Kidney epithelial cell (primary cell): ENCODE results near the gene TBC1D8B. TPM values are rescaled to one million over a fixed set of nuclear protein-coding genes. Genes with fewer than 3 reads are reported as not detected.

Source experiments
- DNase-seq: peaks from one replicate; pipeline ENCODE4 v3.0.0-alpha.2; 2010; ENCODE audit warnings: low read depth
- H3K27me3 ChIP-seq: 2 replicates; pipeline ENCODE4 v1.6.0; 2011; ENCODE audit warnings: low read length; ENCODE audit not compliant: control insufficient read depth, insufficient read depth
- H3K36me3 ChIP-seq: 2 replicates; pipeline ENCODE4 v1.5.1; 2011; ENCODE audit warnings: low read length; ENCODE audit not compliant: control insufficient read depth, insufficient read depth
- H3K4me3 ChIP-seq: 2 replicates; pipeline ENCODE4 v1.5.1; 2011; ENCODE audit warnings: low read depth, mild to moderate bottlenecking, control low read depth, low read length
- CTCF ChIP-seq: IDR thresholded peaks from 2 replicates; pipeline ENCODE4 v1.5.1; 2011; ENCODE audit warnings: mild to moderate bottlenecking, moderate library complexity, low read length, control low read depth, inconsistent platforms; ENCODE audit not compliant: insufficient read depth, poor library complexity, severe bottlenecking
- total RNA-seq: library from RNA; depleted of rRNA; stranded (reverse); fragments of >200 nt; gene quantifications from 2 replicates; pipeline ENCODE4 v1.2.3, GENCODE V29; 2015

Gene TBC1D8B
- total RNA-seq, 1 donor from 2014 or later, result 1.3 TPM

GRCh38 chrX:106901341-106901740 is 98.9 kb downstream of the TBC1D8B start:
- Histone ChIP-seq H3K4me3 (no peak overlapping the region), H3K27me3 (no peaks in the 10 kb centered on the region), H3K36me3 (no peaks in the 10 kb centered on the region)
- no peak for TF ChIP-seq CTCF
- no peak for DNase-seq

- no peak for DNase-seq
- Histone ChIP-seq H3K4me3 (no peak overlapping the region), H3K36me3 (no peaks in the 10 kb centered on the region), H3K27me3 (no peaks in the 10 kb centered on the region)
- no peak for TF ChIP-seq CTCF
Measured at GRCh38 chrX:106901781-106902219, 99.3 kb downstream of the TBC1D8B start.

- no peak overlapping the region for H3K4me3 ChIP-seq
- TF ChIP-seq CTCF, result no peak
- H3K36me3 ChIP-seq, result no peaks in the 10 kb centered on the region
- H3K27me3 ChIP-seq, result no peaks in the 10 kb centered on the region
- DNase-seq, result no peak
Measured at GRCh38 chrX:106902684-106903083, 100.2 kb downstream of the TBC1D8B start.

DNA sequence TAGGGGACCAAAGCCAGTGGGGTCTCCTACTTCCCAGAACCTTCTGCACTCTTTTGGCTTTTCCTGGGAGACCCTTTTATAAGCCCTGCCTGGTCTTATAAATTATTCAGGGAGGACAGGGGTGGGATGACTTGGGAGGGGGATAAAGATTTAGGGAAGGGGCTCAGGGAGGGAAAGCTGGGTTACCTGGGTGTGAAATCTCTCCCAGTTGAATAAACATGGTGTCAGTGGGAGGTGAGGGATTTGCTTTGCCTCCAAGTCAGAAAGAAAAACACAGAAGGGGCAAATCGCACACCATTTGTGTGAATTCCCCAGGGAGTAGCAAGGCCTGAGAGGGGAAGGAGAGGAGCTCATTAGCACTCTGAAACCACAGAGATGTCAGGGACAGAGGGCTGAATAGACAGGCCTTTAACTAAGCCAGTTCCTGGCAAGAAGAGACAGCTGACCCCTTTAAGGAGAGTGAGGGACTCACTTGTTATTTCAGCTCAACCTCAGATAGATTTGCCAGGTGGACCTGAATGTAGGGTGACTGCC is 100.9 kb downstream of the TBC1D8B start, which contains the start of gene RIPPLY1:
TSS of gene RIPPLY1 (minus strand) at position 51 of the 534 bp plus-strand sequence. CDS start 54 bp downstream, outside the sequence.
- no peak for DNase-seq
- no peaks in the 10 kb centered on the region for H3K27me3 ChIP-seq
- no peak for TF ChIP-seq CTCF

DNA sequence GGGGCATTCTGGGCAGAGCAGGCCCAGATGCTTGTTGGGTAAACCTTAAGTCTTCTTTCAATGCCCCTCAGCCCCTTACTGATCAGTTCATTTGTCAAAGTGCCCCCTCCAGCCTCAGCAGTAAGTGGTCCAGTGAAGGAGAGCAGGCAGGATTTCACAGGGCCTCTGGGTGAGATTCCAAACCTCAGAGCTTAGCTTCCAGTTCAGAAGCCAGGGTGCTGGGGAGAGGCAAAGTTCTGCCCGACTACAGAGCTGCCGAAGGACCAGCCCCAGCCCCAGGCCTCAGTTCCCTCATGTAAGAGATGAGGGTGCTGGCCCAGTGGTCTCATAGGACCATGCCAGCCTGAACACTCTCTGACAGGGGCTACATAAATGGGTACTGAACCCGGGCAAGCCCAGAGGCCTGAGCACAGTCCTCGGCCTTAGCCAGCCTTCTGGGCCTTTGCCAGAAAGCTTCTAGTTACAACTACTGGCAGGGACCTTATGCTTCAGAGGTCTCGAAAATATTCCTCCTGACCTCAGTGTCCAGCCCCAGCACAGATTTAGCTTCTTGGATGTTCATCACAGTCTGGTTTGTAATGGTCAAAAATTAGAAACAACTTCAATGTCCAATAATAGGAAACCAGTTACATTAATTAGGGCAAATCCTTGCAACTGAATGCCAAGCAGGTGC is 101.5 kb downstream of the TBC1D8B start:
- no peaks in the 10 kb centered on the region for H3K36me3 ChIP-seq
- no peaks in the 10 kb centered on the region for H3K27me3 ChIP-seq
- DNase-seq, result no peak
- TF ChIP-seq CTCF, result no peak
- H3K4me3 ChIP-seq, result no peak overlapping the region

More for the DNA sequence above, 100.9 kb downstream of the TBC1D8B start, which contains the start of gene RIPPLY1:
- Histone ChIP-seq H3K4me3 (no peak within 1 kb of the TSS), H3K36me3 (no peaks in the 10 kb centered on the region)
